HG03439 (cell line): Measurements from ENCODE around the gene PLEKHA4.
A peak's percentile ranks its signal among the peaks of the same experiment; 100 is the strongest.
"Not testable (repeated sequence)": the region's sequence is repeated elsewhere in the genome, so short reads cannot be mapped to it uniquely, and the experiment has no call there.

Experiments used
- ATAC-seq: cut with Tn5 transposase; IDR thresholded peaks from one replicate; pipeline ENCODE4 v1.9.1; 2021; ENCODE audit warnings: mild to moderate bottlenecking, moderate library complexity; ENCODE audit not compliant: unreplicated experiment

Gene PLEKHA4

GRCh38 chr19:48868114-48868886 lies at the start of gene PLEKHA4:
TSS of gene PLEKHA4 (minus strand) at chr19:48868617. CDS start at chr19:48867620, 997 bp downstream.
- no peak for ATAC-seq

GRCh38 chr19:48918071-48918470 lies 49.7 kb upstream of the PLEKHA4 start:
- ATAC-seq, result no peak

- no peak for ATAC-seq
Observed at GRCh38 chr19:48915757-48916156, 47.3 kb upstream of the PLEKHA4 start.

- no peak for ATAC-seq
Observed at GRCh38 chr19:48914181-48914580, 45.8 kb upstream of the PLEKHA4 start.

- ATAC-seq, result no peak
Observed at GRCh38 chr19:48913114-48913889, 44.9 kb upstream of the PLEKHA4 start.

- no peak for ATAC-seq
Observed at GRCh38 chr19:48910803-48911202, 42.4 kb upstream of the PLEKHA4 start.

- not testable (repeated sequence) for ATAC-seq
Observed at GRCh38 chr19:48909424-48910077, 41.1 kb upstream of the PLEKHA4 start.

- ATAC-seq, result no peak
Observed at GRCh38 chr19:48907671-48908070, 39.3 kb upstream of the PLEKHA4 start.

GRCh38 chr19:48906324-48906723 lies 37.9 kb upstream of the PLEKHA4 start:
- ATAC-seq, result no peak

GRCh38 chr19:48905664-48906063 lies 37.2 kb upstream of the PLEKHA4 start:
- ATAC-seq, result no peak

GRCh38 chr19:48903788-48904187 lies 35.4 kb upstream of the PLEKHA4 start:
- not testable (repeated sequence) for ATAC-seq

- not testable (repeated sequence) for ATAC-seq
Observed at GRCh38 chr19:48902291-48902690, 33.9 kb upstream of the PLEKHA4 start.

GRCh38 chr19:48900477-48901406 lies 32.3 kb upstream of the PLEKHA4 start:
- ATAC-seq, result no peak

GRCh38 chr19:48899781-48900476 lies 31.5 kb upstream of the PLEKHA4 start, which contains the start of gene NUCB1:
TSS of gene NUCB1 (plus strand) at chr19:48900312. CDS start at chr19:48900797, 485 bp downstream.
- peak; percentile 80 for ATAC-seq

GRCh38 chr19:48899386-48899749 lies 31.0 kb upstream of the PLEKHA4 start:
- ATAC-seq, result not testable (repeated sequence)

- no peak for ATAC-seq
Observed at GRCh38 chr19:48897181-48897580, 28.8 kb upstream of the PLEKHA4 start.

GRCh38 chr19:48896191-48896720 lies 27.8 kb upstream of the PLEKHA4 start:
- ATAC-seq, result no peak

- no peak for ATAC-seq
Observed at GRCh38 chr19:48895226-48895625, 26.8 kb upstream of the PLEKHA4 start.

- ATAC-seq, result no peak
Observed at GRCh38 chr19:48890551-48890950, 22.1 kb upstream of the PLEKHA4 start.
